LNCaP clone FGC (cell line): Measurements from ENCODE around the gene ZBTB20.

Source experiments
- DNase-seq: peaks from one replicate; pipeline ENCODE4 v3.0.0-alpha.2; 2011; ENCODE audit warnings: low read depth
- H3K4me3 ChIP-seq: 2 replicates; pipeline ENCODE4 v1.5.1; 2011; ENCODE audit warnings: mild to moderate bottlenecking, low read depth, low read length, control low read depth
- CTCF ChIP-seq: IDR thresholded peaks from 2 replicates; pipeline ENCODE4 v1.5.1; 2012; ENCODE audit warnings: mild to moderate bottlenecking; ENCODE audit not compliant: control insufficient read depth, insufficient read depth; ENCODE audit errors: extremely low read depth

The ZBTB20 gene

GRCh38 chr3:114525278-114525677, 621.8 kb downstream of the ZBTB20 start:
- no peak overlapping the region for H3K4me3 ChIP-seq
- DNase-seq = no peak
- TF ChIP-seq CTCF = no peak

DNA sequence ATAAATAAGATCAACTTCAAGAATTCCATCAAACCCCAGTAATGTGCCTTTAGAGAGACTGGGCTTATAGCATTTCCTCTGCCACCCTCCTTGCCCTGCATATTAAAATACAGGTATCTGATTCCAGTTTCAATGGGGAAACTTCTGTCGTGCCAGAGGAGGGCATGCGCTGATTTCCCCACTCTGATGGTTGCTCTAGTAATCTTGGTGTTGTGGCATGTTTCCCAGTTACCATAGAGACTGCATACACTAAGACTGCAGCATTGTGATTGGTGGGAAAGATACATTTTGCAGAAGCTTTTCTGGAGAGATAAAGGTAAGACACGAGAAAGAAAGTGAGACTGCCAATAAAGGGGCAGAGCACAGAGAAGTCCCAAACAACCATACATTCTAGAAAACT, 627.7 kb downstream of the ZBTB20 start:
- TF ChIP-seq CTCF = no peak
- H3K4me3 ChIP-seq = no peak overlapping the region
- peak; percentile 22 for DNase-seq

DNA sequence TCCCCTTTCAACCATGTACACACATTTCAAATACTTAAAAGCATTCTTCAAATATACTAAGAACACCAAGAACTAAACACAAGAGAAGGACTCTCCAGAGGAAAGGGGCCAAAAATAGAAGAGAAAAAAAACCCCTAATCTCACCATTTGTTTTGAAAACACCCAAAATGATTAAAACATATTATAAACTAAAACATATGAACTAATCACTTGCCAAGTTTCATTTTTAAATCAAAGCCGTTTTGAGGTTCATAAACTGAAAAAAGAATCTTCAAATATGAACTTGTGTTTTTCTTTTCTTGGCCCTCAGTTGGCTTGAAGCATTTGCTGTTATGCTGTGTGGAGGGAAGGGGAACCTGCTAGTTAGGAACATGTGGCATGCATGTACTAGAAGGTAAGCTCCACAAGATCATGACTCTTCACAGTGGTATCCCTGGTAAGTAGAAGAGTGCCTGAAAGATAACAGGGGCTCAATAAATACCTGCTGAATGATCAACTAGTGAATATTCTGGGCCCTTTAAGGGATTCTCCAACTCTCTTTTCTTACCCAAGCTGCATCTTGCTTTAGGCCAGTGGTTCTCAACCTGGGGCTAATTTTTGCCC, 628.8 kb downstream of the ZBTB20 start:
- DNase-seq = no peak
- H3K4me3 ChIP-seq = no peak overlapping the region
- TF ChIP-seq CTCF = no peak

- TF ChIP-seq CTCF = no peak
- no peak for DNase-seq
- H3K4me3 ChIP-seq = no peak overlapping the region
These were observed 636.9 kb downstream of the ZBTB20 start for GRCh38 chr3:114510201-114510600.

DNA sequence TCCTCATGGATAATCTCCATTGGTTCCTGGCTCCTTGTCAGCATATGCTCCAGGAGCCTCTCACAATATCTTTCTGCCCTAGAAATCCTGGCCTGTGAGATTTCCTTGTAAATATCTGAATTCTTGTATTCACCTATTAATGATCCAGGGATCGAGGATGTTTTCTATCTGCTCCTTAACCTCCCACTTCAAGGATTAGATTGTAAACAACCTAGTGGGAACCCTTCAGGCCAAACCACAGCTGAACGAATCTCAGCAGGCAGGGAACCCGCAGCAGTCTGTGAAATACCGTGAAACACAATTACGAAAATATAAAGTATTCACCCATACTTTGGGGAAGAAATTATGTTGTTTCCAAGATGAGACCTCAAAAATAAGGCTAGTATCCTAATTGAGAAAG, 637.3 kb downstream of the ZBTB20 start:
- TF ChIP-seq CTCF = no peak
- DNase-seq = no peak
- no peak overlapping the region for H3K4me3 ChIP-seq

- DNase-seq = no peak
- no peak overlapping the region for H3K4me3 ChIP-seq
- TF ChIP-seq CTCF = no peak
These were observed 638.1 kb downstream of the ZBTB20 start for GRCh38 chr3:114508976-114509375.

- H3K4me3 ChIP-seq = no peak overlapping the region
- TF ChIP-seq CTCF = no peak
- no peak for DNase-seq
These were observed 638.9 kb downstream of the ZBTB20 start for GRCh38 chr3:114508208-114508607.
